ENCODE measurements around the gene HEXD.

The HEXD gene

DNA sequence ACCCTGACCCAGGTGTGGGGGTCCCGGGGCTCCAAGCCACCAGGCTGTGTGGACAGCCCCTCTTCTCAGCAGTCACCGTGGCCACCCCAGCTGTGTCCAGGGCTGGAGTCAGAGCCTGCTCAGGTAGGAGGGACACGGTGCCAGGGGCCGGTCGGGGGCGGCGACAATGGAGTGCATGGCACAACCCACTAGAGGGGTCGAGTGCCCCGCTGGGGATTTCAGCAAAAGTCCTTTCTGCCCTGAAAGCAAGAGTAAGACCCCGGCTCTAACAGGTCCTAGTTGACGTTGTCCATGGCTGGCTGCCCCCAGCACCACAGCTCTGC is 35.3 kb upstream of the HEXD start:
- no peak for DNase-seq

DNA sequence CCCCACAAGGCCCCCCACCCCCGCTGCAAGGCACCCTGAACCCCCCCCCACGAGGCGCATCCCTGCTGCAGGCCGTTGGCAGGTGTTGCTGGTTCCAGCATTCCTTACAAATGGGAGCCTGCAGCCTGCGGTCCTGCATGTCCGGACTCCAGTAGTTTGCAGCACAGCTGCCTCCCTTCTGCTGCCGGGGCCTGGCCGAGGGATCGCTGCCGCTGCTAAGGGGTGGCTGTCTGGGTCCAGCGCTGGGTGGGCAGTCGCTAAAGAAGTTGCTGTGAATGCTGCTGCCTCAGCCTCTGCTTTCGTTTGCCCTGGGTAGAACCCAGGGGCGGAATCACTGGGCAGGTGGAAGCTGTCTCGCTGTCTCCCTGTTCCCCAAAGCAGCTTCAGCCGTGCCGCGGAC is 34.7 kb upstream of the HEXD start:
- DNase-seq = peak; percentile 39

DNA sequence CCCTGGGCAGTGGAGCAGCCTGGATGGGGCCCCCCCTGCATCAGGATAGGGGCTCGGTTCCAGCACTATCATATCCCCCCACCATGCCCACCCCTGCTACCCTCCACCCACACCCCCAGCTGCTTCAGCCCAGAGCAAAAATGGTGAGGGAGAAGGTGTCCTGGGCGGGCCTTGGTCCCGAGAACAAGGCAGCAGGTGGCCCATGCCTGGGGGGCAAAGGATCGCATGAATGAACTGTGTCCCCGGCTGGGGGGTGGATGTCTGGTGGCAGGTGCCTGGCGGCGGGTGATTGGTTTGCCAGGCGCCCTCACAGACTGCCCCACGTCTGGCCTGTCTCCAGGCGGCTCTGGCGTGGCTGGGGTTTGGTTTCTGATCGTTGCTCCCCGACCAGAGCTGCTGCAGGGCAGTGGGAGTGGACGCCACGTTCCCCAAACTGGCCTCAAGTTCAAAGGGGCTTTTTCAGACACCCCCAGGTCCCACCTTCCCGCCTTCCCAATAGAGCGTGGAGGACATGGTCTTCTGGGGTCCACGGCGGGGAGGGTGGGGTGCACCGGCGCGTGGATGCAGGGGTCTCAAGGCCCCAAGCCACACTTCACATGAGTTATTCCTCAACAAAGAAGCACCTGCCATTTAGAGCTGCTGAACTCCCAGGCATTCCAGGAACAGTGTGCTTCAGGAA is 34.0 kb upstream of the HEXD start:
- peak; percentile 22 for DNase-seq

DNA sequence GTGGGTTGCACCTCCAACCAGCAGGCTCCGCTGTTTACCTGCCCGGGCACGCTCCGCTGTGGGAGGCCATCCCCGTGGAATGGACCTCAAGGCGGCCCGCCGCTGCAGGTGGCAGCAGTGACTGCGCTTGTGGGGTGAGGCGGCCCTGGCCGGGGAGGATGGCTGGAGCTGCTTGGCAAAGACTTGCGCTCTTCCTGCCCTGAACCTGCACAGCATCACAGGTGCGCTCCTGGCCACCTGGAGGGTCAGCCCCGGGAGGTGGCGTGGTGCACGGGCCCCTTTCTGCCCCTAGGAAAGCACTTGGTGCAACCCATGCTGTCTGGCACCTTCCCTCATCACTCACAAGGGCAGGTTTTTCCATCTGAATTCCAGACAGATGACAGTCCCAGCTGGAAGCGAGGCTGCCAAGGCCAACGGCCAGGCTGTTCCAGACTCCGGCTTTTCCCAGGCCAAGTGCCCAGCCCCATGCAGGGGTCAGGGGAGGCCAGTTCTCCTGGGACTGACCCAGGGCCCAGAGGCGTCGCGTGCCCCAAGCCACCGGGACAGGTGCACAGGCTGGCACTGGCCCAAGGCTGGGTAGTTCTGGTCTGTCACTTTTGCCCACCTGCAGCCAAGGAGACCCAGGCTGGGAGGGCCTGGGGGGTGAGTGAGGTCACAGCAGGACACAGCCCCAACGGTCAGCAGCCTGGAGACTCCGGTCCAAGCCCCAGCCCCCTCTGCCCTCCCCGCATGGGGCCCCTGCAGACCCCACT is 33.2 kb upstream of the HEXD start:
- peak; percentile 41 for DNase-seq

DNA sequence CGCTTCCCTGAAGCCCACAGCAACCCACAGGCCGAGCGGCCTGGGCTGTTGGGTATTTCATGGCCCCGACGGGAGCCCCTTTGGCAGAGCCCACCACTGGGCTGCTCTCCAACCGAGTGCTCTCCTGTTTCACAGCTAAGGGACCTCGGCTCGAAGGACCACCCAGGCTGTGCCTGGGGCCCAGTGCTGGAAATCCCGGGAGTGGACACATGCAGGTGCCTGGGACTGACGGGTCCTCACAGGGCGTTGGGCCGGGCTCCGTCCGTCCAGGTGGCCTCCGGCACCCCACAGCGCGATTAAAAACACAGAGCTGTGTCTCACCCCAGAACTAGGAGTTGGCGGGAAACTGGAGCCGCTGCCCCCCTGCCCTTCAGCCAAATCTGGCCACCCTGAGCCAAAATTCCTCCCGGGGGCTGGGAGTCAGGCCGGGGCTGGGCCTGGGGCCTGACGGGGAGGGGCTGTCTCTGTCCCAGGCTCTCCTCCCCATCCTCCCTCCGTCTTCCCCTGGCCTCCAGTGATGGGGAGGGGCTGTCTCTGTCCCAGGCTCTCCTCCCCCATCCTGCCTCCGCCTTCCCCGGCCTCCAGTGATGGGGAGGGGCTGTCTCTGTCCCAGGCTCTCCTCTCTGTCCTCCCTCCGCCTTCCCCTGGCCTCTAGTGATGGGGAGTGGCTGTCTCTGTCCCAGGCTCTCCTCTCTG is 32.4 kb upstream of the HEXD start:
- DNase-seq = no peak

DNA sequence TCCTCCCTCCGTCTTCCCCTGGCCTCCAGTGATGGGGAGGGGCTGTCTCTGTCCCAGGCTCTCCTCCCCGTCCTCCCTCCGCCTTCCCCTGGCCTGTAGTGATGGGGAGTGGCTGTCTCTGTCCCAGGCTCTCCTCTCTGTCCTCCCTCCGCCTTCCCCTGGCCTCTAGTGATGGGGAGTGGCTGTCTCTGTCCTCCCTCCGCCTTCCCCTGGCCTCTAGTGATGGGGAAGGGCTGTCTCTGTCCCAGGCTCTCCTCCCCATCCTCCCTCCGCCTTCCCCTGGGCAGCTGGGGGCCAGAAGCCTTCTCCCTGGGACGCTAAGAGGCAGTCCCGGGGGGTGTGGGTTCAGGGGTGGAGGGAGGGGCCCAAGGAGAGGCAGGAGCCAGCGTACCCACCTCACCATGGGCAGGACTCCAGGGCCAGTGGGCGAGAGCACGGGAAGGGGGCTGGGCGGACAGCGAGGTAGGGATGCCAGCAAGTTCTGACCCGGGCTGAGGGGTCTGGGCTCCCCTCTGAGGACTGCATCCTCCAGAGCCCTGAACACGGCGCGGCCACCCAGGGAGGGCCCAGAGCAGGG is 31.8 kb upstream of the HEXD start:
- no peak for DNase-seq

DNA sequence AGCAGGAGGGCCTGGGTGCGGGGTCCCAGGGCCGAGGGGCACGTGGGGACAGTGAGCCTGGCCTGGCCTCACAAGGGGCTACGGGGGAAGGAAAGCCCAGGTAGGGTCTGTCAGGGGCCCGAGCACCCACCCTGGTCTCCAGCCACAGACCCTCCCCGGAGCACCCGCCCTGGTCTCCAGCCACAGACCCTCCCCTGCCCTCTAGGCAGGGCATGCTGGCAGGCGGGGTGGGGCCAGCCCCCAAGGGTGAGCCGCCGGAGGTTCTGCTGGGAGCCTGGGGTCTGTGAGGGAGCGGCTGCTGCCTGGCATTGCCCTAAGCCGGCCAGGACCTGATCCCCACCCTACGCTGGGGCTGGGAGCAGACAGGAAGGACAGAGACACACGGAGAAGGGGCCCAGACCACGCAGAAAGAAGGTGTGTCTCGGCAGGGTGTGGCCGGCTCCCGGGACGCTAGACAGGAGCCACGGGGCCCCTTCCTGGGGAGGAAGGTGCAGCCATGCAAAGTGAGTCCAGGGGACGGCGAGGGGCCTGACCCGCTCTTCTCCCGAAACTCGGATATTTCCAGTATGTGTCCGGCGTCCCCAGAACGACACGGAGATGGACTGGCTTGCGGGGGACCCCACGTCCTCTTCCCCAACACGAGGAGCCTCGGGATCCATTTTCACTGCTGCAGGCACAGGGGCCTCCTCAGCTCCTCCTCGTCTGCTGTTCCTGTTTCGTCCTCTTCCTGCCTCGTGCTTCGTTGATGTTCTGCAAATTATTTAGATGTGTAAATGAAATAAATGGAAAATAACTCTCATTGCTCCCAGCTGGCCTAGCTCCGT is 31.1 kb upstream of the HEXD start:
- DNase-seq = no peak

DNA sequence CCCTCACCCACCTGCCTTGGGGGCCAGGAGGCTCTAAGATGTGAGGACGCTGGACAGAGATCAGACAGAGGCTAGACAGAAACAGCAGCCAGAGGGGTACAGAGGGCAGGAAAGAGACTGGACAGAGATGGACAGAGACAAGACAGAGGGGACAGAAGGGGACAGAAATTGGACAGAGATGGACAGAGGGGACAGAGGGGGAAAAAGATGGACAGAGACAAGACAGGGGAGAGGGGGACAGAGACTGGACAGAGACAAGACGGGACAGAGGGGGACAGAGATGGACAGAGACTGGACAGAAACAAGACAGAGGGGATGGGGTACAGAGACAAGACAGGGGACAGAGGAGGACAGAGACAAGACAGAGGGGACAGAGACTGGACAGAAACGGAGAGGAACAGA is 30.4 kb upstream of the HEXD start:
- DNase-seq = no peak

DNA sequence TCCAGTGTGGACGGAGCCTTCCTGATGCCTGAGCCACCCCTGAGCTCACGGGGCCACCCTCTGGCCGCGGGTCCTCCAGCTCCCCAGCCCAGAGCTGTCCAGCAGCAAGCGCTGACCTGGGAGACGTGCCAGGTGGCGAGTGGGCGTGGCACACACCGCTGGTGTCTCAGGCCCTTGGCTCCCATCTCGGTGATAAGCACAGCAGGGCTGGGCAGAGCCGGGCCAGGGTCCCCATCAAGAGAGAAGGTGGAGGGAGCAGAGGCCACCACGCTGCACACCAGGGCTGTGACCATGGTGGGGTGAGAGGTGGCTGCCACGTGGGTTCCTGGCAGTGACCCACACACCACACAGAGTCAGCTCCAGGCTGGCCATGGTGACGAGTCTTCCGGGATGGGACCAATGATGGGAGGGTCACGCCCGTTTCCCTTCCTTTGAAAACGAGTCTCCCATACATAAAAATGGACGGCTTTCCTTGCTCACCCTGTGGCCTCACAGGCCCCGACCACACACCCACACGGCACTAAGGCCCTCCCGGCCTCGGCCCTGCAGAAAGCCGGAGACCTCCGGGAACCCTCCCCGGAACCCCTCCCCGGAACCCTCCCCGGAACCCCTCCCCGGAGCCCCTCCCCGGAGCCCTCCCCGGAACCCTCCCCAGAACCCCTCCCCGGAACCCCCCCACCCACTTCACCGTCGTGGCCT is 29.8 kb upstream of the HEXD start:
- DNase-seq = no peak

DNA sequence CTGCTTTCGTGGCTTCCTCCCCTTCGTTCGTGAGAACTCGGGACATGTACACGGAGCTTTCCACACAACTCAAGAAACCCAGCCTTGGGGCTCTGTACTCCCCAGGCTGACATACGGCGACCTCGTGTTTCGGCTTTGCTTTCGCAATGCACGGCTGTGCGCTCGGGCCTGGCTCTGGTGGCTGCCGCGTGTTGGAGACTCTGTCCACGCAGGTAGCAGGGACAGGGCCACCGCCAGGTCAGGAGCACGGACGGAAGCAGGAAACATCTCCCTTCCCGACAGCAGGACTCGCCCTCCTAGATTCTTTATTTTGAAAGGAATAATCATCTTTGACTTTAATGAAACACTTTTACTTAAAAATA is 29.2 kb upstream of the HEXD start:
- DNase-seq = no peak

DNA sequence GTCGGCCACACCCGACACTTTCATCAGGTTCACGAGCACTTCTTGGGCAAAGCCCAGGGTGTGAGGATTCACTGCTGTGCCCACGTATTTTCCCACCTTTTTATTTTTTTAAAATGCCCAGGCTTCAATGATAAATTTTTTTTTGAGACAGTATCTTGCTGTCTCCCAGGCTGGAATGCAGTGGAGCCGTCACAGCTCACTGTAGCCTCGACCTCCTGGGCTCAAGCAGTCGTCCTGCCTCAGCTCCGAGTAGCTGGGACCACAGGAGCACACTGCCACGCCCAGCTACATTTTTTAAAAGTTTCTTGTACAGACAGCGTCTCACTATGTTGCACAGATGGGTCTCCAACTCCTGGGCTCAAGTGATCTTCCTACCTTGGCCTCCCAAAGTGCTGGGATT is 28.8 kb upstream of the HEXD start:
- no peak for DNase-seq

DNA sequence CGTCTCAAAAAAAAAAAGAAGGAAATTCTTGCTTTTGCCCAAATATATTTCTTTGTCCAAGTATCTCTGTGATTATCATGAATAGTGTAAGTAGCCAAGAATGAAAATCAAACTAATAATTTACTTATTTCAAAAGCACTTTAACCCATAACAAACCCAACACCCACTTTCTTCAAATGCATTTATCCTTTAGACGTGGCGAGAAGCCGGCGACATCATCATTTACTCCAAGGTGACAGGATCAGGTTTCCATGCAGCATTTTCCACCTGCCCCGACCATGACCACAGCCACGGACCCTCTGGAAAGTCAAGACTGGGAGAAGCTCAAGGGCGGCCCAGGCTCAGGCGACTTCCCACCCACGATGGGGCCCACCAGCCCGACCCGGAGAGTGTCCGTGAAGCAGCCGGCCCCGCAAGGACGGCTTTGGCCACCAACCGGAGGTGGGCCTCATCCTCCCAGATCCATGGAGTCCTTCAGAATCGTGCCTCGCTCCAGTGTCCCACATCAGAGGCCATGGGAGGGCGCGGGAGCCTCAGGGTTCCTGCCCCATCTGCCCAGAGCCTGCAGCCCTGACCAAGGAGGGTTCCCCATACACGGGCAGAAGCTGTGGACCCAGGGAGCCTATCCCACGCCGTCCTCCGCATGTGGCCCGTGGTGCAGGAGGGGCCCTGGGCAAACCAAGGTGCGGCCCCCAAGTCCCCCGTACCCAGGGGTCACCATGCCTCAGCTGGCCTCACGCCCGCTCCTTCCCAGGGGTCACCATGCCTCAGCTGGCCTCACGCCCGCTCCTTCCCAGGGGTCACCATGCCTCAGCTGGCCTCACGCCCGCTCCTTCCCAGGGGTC is 27.9 kb upstream of the HEXD start:
- DNase-seq = no peak

DNA sequence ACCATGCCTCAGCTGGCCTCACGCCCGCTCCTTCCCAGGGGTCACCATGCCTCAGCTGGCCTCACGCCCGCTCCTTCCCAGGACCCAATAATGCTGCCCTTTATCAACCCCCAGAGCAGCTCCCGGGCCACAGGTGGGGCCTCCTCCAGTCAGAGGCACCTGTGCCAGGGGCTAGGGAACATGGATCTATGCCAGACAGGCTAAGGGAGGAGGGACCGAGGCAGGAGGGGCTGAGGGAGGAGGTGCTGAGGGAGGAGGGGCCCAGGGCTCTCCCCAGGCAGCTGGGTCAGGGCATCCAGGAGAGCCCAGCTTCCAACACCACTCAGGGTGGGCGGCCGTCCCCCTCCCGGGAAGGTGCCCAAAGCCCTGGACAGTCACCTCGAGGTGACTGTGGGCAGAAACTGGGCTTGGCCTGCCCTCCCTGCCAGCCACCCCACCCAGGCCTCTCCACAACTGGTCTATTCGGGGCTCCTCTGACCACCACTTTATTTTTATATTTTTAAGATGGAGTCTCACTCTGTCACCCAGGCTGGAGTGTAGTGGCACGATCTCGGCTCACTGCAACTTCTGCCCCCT is 27.2 kb upstream of the HEXD start:
- DNase-seq = no peak

DNA sequence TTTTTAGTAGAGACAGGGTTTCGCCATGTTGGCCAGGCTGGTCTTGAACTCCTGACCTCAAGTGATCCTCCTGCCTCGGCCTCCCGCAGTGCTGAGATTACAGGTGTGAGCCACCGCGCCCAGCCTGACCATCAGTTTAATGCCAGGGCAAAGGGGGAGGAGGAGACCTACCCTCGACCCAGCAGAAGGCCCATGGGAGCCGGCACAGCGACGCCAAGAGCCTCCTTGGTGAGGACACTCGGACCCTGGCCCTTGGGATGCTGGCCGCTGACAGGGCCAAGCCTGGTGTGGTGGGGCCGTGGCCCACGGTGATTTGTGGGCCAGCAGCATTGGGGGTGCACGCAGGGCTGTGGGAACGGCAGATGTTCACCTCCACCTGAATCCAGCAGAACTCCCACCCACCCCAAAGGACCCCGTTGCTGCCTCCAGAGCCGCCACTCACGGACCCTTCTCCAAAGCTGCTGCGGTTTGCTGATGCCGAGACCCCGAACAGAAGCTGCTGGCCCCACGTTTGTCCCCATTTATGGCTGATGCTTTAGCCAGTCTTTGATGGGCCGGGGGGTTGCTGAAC is 26.6 kb upstream of the HEXD start:
- DNase-seq = no peak

DNA sequence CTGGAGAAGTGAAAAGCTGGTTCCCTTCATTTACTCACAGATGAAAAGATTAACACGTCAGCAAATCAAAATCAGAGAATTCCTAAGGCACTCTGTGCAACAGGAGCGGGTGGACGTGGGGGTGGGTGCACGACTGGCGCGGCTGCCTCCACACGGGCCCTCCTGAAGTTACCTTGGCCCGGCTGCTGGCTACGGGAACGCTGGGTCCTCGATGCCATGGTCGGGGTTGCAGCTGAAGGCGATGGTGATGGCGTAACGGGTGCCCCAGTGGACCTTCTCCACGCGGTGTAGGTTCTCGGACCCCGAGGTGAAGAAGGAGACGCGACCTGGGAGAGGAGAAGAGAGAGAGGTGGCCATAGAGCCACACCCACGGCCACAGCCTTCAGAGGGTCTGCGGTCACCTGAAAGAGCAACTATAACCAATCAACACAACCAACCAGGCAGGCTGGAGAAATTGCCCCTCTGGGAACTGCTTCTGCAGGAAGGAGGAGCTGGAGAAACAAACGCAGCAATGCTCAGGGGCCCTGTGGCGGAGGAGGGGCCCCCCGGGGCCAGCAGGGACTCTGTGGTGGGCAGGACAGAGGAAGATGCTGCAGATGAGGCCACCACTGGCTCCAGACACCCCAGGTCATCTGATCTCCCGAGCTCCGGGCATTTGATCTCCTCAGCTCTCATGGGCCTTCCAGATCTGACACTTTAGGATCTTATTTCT is 25.8 kb upstream of the HEXD start:
- no peak for DNase-seq

DNA sequence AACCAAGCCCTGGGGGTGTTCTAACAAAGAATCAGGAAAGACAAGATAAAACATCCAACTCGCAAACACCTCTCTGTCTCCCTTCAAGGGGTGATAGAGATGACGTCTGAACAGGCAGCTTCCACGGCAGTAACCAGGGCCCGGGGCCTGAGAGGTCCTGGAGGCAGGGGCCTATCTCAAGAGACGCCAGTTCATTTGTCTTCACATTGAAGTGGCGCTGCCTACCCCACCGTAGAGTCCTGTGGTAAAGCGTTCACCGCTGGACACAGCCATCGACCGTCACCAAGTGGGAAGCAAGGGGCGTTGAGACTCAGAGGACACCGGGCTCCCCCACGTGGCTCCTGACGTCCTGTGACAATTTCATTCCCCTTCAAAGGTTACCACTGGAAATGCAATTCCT is 25.2 kb upstream of the HEXD start:
- DNase-seq = no peak

DNA sequence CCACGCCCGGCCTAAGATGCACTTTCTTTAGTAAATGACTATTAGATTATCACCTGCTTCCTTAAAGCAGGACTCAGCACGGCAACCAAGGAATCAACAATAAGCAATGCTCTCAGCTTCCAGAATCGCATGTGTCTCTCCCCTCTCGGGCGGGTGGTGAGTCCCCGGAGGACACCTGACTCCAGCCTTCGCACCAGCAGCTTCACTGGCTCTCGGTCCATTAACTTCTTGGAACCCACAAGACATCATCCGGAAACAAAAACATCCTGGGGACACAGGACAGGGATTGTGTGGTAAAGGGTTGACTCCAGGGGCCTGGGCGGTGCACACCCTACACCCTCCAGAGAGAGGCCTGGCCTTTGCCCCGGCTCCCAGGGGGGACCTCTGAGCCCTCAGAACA is 23.9 kb upstream of the HEXD start:
- DNase-seq = no peak

DNA sequence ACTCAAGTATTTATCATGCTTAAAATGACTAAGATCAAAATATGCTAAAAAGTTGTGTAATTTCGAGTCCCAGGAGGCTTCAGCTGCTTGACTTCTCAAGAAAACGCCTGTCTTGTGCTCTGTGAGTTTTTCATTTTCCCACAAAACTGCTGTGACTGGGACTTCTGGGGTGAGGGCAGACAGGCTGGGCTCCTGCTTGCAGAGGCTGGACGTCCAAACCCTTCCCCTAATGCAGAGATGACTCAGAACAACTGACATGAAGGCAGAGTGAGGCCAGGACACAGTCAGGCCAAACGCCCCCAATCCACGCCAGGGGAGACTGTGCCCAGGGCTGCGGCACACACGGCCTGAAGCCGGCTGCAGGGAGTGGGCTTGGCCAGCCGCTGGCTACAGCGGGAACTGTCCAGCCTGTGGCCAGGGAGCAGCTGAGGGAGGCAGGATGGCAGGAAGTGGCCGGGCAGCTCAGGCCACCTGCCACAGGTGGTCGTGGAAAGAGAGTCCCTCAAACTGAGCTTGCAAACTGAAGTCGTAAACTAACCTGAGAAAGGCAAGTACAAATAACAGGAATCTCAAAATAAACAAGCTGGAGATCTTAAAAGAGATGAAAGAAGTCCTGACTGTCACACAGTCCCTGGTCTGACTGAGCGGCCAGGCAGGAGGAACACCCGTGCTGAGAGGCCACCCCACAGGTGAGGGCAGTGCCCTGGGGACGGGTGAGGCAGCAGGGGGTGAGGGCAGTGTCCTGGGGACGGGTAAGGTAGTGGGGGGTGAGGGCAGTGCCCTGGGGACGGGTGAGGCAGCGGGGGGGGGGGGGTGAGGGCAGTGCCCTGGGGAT is 21.3 kb upstream of the HEXD start:
- no peak for DNase-seq

Measured in NCI-H1092 treated with DMSO at 0.1 percent for 48 hours (cell line).